ENCODE measurements around the gene YAE1. TPM values are rescaled to one million over a fixed set of nuclear protein-coding genes. Genes with fewer than 3 reads are reported as not detected.

The YAE1 gene
- total and polyA plus RNA-seq, 2 experiments from 2014 or later = 30.5 to 107 TPM

DNA sequence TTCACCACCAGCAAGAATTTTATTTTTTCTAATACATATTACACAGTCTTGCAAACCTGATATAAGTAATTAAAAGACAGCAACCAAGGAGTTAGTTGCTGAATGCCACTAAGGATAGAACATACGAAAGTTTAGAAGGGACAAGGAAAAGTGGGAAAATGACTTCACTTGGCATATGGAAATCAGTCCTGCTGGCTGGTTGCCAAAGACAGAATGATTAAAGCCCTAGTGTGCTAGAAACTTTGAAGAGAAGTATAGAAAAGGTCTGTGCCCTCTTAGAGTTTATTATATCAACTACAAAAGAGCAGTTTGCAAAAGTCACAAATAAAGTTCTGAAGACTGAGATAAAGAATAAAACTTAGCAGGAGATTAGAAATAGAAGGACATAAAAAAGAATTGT lies 5.8 kb upstream of the YAE1 start:
- H3K27ac Mint-ChIP-seq = no peak overlapping the region

More for the DNA sequence above, 5.8 kb upstream of the YAE1 start:
- H3K9me2 ChIP-seq (ENCODE audit: insufficient read depth) = no peaks in the 10 kb centered on the region
- Mint-ChIP-seq H3K36me3 (ENCODE audit: low read depth) (no peaks in the 10 kb centered on the region; the same call in 2 of the 3 replicates), H3K27me3 (ENCODE audit: insufficient read depth, low read depth, poor library complexity) (no peaks in the 10 kb centered on the region), H3K4me3 (no peak overlapping the region), H3K9me3 (no peaks in the 10 kb centered on the region), H3K4me1 (peaks cover 11% of the 10 kb centered on the region)
- no peaks in the 10 kb centered on the region for H3K27me3 ChIP-seq (ENCODE audit: insufficient read depth)
- no peak overlapping the region for H3K4me3 ChIP-seq
- H3K27ac ChIP-seq (ENCODE audit: low read depth) = no peak overlapping the region
- no peaks in the 10 kb centered on the region for H3K79me2 ChIP-seq (replicated peaks; ENCODE audit: insufficient read depth)
- no peaks in the 10 kb centered on the region for H3F3A ChIP-seq (replicated peaks; ENCODE audit: low read depth)
- DNase-seq (ENCODE audit: low spot score) (no peak), ATAC-seq (no peak)
- no peak for TF ChIP-seq POLR2AphosphoS5 (IDR thresholded peaks at IDR 0.05; ENCODE audit: low read depth)
- TF ChIP-seq CREB1 (CRISPR knock-in tag; IDR thresholded peaks at IDR 0.05; ENCODE audit: low read depth) = no peak
- no peak for TF ChIP-seq EZH2phosphoT487 (IDR thresholded peaks at IDR 0.05; ENCODE audit: unreplicated experiment)
- TF ChIP-seq, protein P1, sequence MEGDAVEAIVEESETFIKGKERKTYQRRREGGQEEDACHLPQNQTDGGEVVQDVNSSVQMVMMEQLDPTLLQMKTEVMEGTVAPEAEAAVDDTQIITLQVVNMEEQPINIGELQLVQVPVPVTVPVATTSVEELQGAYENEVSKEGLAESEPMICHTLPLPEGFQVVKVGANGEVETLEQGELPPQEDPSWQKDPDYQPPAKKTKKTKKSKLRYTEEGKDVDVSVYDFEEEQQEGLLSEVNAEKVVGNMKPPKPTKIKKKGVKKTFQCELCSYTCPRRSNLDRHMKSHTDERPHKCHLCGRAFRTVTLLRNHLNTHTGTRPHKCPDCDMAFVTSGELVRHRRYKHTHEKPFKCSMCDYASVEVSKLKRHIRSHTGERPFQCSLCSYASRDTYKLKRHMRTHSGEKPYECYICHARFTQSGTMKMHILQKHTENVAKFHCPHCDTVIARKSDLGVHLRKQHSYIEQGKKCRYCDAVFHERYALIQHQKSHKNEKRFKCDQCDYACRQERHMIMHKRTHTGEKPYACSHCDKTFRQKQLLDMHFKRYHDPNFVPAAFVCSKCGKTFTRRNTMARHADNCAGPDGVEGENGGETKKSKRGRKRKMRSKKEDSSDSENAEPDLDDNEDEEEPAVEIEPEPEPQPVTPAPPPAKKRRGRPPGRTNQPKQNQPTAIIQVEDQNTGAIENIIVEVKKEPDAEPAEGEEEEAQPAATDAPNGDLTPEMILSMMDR (conservative IDR thresholded peaks at IDR 0.05; ENCODE audit: low read depth in 2 of 2) = no peak
- TF ChIP-seq, protein P2, sequence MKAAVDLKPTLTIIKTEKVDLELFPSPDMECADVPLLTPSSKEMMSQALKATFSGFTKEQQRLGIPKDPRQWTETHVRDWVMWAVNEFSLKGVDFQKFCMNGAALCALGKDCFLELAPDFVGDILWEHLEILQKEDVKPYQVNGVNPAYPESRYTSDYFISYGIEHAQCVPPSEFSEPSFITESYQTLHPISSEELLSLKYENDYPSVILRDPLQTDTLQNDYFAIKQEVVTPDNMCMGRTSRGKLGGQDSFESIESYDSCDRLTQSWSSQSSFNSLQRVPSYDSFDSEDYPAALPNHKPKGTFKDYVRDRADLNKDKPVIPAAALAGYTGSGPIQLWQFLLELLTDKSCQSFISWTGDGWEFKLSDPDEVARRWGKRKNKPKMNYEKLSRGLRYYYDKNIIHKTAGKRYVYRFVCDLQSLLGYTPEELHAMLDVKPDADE (IDR thresholded peaks at IDR 0.05) = no peak
- no peak for TF ChIP-seq EZH2 (IDR thresholded peaks at IDR 0.05; ENCODE audit: low read depth, unreplicated experiment)
- TF ChIP-seq, protein P3, sequence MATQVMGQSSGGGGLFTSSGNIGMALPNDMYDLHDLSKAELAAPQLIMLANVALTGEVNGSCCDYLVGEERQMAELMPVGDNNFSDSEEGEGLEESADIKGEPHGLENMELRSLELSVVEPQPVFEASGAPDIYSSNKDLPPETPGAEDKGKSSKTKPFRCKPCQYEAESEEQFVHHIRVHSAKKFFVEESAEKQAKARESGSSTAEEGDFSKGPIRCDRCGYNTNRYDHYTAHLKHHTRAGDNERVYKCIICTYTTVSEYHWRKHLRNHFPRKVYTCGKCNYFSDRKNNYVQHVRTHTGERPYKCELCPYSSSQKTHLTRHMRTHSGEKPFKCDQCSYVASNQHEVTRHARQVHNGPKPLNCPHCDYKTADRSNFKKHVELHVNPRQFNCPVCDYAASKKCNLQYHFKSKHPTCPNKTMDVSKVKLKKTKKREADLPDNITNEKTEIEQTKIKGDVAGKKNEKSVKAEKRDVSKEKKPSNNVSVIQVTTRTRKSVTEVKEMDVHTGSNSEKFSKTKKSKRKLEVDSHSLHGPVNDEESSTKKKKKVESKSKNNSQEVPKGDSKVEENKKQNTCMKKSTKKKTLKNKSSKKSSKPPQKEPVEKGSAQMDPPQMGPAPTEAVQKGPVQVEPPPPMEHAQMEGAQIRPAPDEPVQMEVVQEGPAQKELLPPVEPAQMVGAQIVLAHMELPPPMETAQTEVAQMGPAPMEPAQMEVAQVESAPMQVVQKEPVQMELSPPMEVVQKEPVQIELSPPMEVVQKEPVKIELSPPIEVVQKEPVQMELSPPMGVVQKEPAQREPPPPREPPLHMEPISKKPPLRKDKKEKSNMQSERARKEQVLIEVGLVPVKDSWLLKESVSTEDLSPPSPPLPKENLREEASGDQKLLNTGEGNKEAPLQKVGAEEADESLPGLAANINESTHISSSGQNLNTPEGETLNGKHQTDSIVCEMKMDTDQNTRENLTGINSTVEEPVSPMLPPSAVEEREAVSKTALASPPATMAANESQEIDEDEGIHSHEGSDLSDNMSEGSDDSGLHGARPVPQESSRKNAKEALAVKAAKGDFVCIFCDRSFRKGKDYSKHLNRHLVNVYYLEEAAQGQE (IDR thresholded peaks at IDR 0.05; ENCODE audit: unreplicated experiment) = no peak
- no peak for TF ChIP-seq ZNF114 (CRISPR knock-in tag; IDR thresholded peaks at IDR 0.05)
- TF ChIP-seq, protein P4, sequence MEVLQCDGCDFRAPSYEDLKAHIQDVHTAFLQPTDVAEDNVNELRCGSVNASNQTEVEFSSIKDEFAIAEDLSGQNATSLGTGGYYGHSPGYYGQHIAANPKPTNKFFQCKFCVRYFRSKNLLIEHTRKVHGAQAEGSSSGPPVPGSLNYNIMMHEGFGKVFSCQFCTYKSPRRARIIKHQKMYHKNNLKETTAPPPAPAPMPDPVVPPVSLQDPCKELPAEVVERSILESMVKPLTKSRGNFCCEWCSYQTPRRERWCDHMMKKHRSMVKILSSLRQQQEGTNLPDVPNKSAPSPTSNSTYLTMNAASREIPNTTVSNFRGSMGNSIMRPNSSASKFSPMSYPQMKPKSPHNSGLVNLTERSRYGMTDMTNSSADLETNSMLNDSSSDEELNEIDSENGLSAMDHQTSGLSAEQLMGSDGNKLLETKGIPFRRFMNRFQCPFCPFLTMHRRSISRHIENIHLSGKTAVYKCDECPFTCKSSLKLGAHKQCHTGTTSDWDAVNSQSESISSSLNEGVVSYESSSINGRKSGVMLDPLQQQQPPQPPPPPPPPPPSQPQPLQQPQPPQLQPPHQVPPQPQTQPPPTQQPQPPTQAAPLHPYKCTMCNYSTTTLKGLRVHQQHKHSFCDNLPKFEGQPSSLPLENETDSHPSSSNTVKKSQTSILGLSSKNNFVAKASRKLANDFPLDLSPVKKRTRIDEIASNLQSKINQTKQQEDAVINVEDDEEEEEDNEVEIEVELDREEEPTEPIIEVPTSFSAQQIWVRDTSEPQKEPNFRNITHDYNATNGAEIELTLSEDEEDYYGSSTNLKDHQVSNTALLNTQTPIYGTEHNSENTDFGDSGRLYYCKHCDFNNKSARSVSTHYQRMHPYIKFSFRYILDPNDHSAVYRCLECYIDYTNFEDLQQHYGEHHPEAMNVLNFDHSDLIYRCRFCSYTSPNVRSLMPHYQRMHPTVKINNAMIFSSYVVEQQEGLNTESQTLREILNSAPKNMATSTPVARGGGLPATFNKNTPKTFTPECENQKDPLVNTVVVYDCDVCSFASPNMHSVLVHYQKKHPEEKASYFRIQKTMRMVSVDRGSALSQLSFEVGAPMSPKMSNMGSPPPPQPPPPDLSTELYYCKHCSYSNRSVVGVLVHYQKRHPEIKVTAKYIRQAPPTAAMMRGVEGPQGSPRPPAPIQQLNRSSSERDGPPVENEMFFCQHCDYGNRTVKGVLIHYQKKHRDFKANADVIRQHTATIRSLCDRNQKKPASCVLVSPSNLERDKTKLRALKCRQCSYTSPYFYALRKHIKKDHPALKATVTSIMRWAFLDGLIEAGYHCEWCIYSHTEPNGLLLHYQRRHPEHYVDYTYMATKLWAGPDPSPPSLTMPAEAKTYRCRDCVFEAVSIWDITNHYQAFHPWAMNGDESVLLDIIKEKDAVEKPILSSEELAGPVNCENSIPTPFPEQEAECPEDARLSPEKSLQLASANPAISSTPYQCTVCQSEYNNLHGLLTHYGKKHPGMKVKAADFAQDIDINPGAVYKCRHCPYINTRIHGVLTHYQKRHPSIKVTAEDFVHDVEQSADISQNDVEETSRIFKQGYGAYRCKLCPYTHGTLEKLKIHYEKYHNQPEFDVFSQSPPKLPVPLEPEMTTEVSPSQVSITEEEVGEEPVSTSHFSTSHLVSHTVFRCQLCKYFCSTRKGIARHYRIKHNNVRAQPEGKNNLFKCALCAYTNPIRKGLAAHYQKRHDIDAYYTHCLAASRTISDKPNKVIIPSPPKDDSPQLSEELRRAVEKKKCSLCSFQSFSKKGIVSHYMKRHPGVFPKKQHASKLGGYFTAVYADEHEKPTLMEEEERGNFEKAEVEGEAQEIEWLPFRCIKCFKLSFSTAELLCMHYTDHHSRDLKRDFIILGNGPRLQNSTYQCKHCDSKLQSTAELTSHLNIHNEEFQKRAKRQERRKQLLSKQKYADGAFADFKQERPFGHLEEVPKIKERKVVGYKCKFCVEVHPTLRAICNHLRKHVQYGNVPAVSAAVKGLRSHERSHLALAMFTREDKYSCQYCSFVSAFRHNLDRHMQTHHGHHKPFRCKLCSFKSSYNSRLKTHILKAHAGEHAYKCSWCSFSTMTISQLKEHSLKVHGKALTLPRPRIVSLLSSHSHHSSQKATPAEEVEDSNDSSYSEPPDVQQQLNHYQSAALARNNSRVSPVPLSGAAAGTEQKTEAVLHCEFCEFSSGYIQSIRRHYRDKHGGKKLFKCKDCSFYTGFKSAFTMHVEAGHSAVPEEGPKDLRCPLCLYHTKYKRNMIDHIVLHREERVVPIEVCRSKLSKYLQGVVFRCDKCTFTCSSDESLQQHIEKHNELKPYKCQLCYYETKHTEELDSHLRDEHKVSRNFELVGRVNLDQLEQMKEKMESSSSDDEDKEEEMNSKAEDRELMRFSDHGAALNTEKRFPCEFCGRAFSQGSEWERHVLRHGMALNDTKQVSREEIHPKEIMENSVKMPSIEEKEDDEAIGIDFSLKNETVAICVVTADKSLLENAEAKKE (CRISPR knock-in tag; IDR thresholded peaks at IDR 0.05) = no peak
- no peak for TF ChIP-seq ZNF331 (CRISPR knock-in tag; IDR thresholded peaks at IDR 0.05; ENCODE audit: low read depth)
- no peak for TF ChIP-seq STAT1 (IDR thresholded peaks at IDR 0.05; ENCODE audit: unreplicated experiment)
- TF ChIP-seq NANOG (IDR thresholded peaks at IDR 0.05; ENCODE audit: borderline replicate concordance) = no peak
- no peak for TF ChIP-seq JUNB (IDR thresholded peaks at IDR 0.05; ENCODE audit: unreplicated experiment)
- no peaks in the 10 kb centered on the region for H3K36me3 ChIP-seq (ENCODE audit: insufficient read depth)
- no peaks in the 10 kb centered on the region for H4K20me1 ChIP-seq (replicated peaks; ENCODE audit: insufficient read depth)
- H3K4me2 ChIP-seq = no peak overlapping the region
- H2AFZ ChIP-seq = no peak overlapping the region
- peaks cover 7% of the 10 kb centered on the region; the same call in 1 of the 2 replicates for H3K4me1 ChIP-seq (ENCODE audit: insufficient read depth)

Data from GM23338 (cell line).